ENCODE results near the gene SPNS2. TPM values are rescaled to one million over a fixed set of nuclear protein-coding genes. Genes with fewer than 3 reads are reported as not detected.

SPNS2 gene
- total and polyA plus RNA-seq, 2 experiments from 2014 or later = 1.7 to 2.3 TPM

- no peak overlapping the region for H2AFZ ChIP-seq
- no peaks in the 10 kb centered on the region for H3K36me3 ChIP-seq (ENCODE audit: insufficient read depth)
- H3K27ac ChIP-seq (ENCODE audit: low read depth) = no peak overlapping the region
- H3K4me3 Mint-ChIP-seq = no peak overlapping the region
- H3K4me2 ChIP-seq = no peak overlapping the region
- no peak overlapping the region for H3K27ac Mint-ChIP-seq
- no peaks in the 10 kb centered on the region for H3K27me3 ChIP-seq (ENCODE audit: insufficient read depth)
- no peak for ATAC-seq
- H3F3A ChIP-seq (replicated peaks; ENCODE audit: low read depth) = no peaks in the 10 kb centered on the region
- H3K9me2 ChIP-seq (ENCODE audit: insufficient read depth) = no peaks in the 10 kb centered on the region
- peaks cover 6% of the 10 kb centered on the region for H3K27me3 Mint-ChIP-seq (ENCODE audit: insufficient read depth, low read depth, poor library complexity)
- H3K4me1 ChIP-seq (ENCODE audit: insufficient read depth) = peaks cover 22% of the 10 kb centered on the region
- H3K79me2 ChIP-seq (replicated peaks; ENCODE audit: insufficient read depth) = no peaks in the 10 kb centered on the region
- no peak overlapping the region for H3K4me3 ChIP-seq
- peaks cover 5% of the 10 kb centered on the region; the same call in 2 of the 3 replicates for H3K9me3 Mint-ChIP-seq
- no peaks in the 10 kb centered on the region for H4K20me1 ChIP-seq (replicated peaks; ENCODE audit: insufficient read depth)
- H3K4me1 Mint-ChIP-seq = peaks cover 37% of the 10 kb centered on the region
- H3K36me3 Mint-ChIP-seq (ENCODE audit: low read depth) = peaks cover 3% of the 10 kb centered on the region; the same call in 1 of the 3 replicates
- no peak for TF ChIP-seq NANOG (IDR thresholded peaks at IDR 0.05; ENCODE audit: borderline replicate concordance)
- no peak for DNase-seq (ENCODE audit: low spot score)
These were observed 75.0 kb downstream of the SPNS2 start for GRCh38 chr17:4573669-4574068.

GRCh38 chr17:4574448-4575045, 75.9 kb downstream of the SPNS2 start:
- H3K4me3 ChIP-seq = no peak overlapping the region
- peaks cover 22% of the 10 kb centered on the region for H3K4me1 ChIP-seq (ENCODE audit: insufficient read depth)
- H3K36me3 ChIP-seq (ENCODE audit: insufficient read depth) = no peaks in the 10 kb centered on the region
- no peak overlapping the region for H3K27ac Mint-ChIP-seq
- ATAC-seq (no peak), DNase-seq (ENCODE audit: low spot score) (no peak)
- no peaks in the 10 kb centered on the region for H3K27me3 ChIP-seq (ENCODE audit: insufficient read depth)
- H3K4me2 ChIP-seq = no peak overlapping the region
- H3K4me1 Mint-ChIP-seq = peaks cover 29% of the 10 kb centered on the region
- H3F3A ChIP-seq (replicated peaks; ENCODE audit: low read depth) = no peaks in the 10 kb centered on the region
- H3K27ac ChIP-seq (ENCODE audit: low read depth) = no peak overlapping the region
- no peak overlapping the region for H3K4me3 Mint-ChIP-seq
- H3K27me3 Mint-ChIP-seq (ENCODE audit: insufficient read depth, low read depth, poor library complexity) = peaks cover 6% of the 10 kb centered on the region
- H3K9me2 ChIP-seq (ENCODE audit: insufficient read depth) = no peaks in the 10 kb centered on the region
- peaks cover 3% of the 10 kb centered on the region; the same call in 1 of the 3 replicates for H3K36me3 Mint-ChIP-seq (ENCODE audit: low read depth)
- H2AFZ ChIP-seq = no peak overlapping the region
- H3K79me2 ChIP-seq (replicated peaks; ENCODE audit: insufficient read depth) = no peaks in the 10 kb centered on the region
- peaks cover 5% of the 10 kb centered on the region; the same call in 2 of the 3 replicates for H3K9me3 Mint-ChIP-seq
- H4K20me1 ChIP-seq (replicated peaks; ENCODE audit: insufficient read depth) = no peaks in the 10 kb centered on the region
- no peak for TF ChIP-seq CREB1 (CRISPR knock-in tag; IDR thresholded peaks at IDR 0.05; ENCODE audit: low read depth)
- TF ChIP-seq ZNF462 (CRISPR knock-in tag; IDR thresholded peaks at IDR 0.05) = no peak
- TF ChIP-seq REST (IDR thresholded peaks at IDR 0.05; ENCODE audit: unreplicated experiment) = no peak
- no peak for TF ChIP-seq JUNB (IDR thresholded peaks at IDR 0.05; ENCODE audit: unreplicated experiment)
- TF ChIP-seq EZH2phosphoT487 (IDR thresholded peaks at IDR 0.05; ENCODE audit: unreplicated experiment) = no peak
- TF ChIP-seq EZH2 (IDR thresholded peaks at IDR 0.05; ENCODE audit: low read depth, unreplicated experiment) = no peak
- TF ChIP-seq ETS1 (IDR thresholded peaks at IDR 0.05) = no peak
- no peak for TF ChIP-seq ZNF331 (CRISPR knock-in tag; IDR thresholded peaks at IDR 0.05; ENCODE audit: low read depth)
- TF ChIP-seq ZNF114 (CRISPR knock-in tag; IDR thresholded peaks at IDR 0.05) = no peak
- no peak for TF ChIP-seq NANOG (IDR thresholded peaks at IDR 0.05; ENCODE audit: borderline replicate concordance)

All from GM23338 (cell line).